IMR-90 (cell line): ENCODE measurements around the gene CPXM2. TPM values are rescaled to one million over a fixed set of nuclear protein-coding genes. Genes with fewer than 3 reads are reported as not detected.

Experiments
- ATAC-seq: fragments of 200-7000 bp; cut with Tn5 transposase; 2 replicates; pipeline ENCODE4 v1.9.1; 2020; ENCODE audit warnings: low read depth, mild to moderate bottlenecking, moderate library complexity
- BruUV-seq: library from RNA; stranded (reverse); fragments of 400-500 nt; replicated peaks from 2 replicates; lab custom pipeline; 2021; lab: Mats Ljungman, UMichigan
- CTCF ChIA-PET: fragments of 300-600 bp; formaldehyde crosslinking; extraction: SDS; loops from one replicate; lab custom pipeline; 2021; ENCODE audit warnings: antibody characterized with exemption; lab: Yijun Ruan, JAX
- POLR2A ChIA-PET: fragments of 300-600 bp; sonication (Branson Sonifier 250); formaldehyde crosslinking; loops from one replicate; lab custom pipeline; 2022; ENCODE audit warnings: antibody characterized with exemption; ENCODE audit not compliant: unreplicated experiment; lab: Charles Lee
- DNase-seq: peaks from one replicate; pipeline ENCODE4 v3.0.0; 2013
- H2AFZ ChIP-seq: replicated peaks from 2 replicates; pipeline ENCODE3; 2013; ENCODE audit warnings: low read length, mild to moderate bottlenecking; ENCODE audit not compliant: poor library complexity
- H2AK5ac ChIP-seq: 2 replicates; pipeline ENCODE4 v1.6.1; 2013; ENCODE audit warnings: low read depth, low read length, inconsistent platforms
- H2AK9ac ChIP-seq: replicated peaks from 2 replicates; pipeline ENCODE3; 2013; ENCODE audit warnings: mild to moderate bottlenecking, low read depth, low read length, moderate library complexity; ENCODE audit not compliant: poor library complexity
- H2BK120ac ChIP-seq: 2 replicates; pipeline ENCODE4 v1.6.1; 2013; ENCODE audit warnings: low read depth, low read length, inconsistent platforms
- H2BK15ac ChIP-seq: 3 replicates; pipeline ENCODE4 v1.6.1; 2013; ENCODE audit warnings: low read depth, low read length, inconsistent platforms
- H2BK20ac ChIP-seq: 2 replicates; pipeline ENCODE4 v1.6.1; 2013; ENCODE audit warnings: low read depth, mild to moderate bottlenecking, inconsistent platforms, low read length, moderate library complexity
- H2BK5ac ChIP-seq: 2 replicates; pipeline ENCODE4 v1.6.1; 2013; ENCODE audit warnings: mild to moderate bottlenecking, low read depth, low read length, inconsistent platforms; ENCODE audit not compliant: poor library complexity, severe bottlenecking
- H3K14ac ChIP-seq: replicated peaks from 2 replicates; pipeline ENCODE4 v1.6.1; 2013; ENCODE audit warnings: low read depth, low read length, inconsistent platforms
- H3K18ac ChIP-seq: 2 replicates; pipeline ENCODE4 v1.6.1; 2013; ENCODE audit warnings: low read depth, low read length, control low read depth
- H3K23ac ChIP-seq: 2 replicates; pipeline ENCODE4 v1.6.1; 2013; ENCODE audit warnings: low read depth, low read length, inconsistent platforms
- H3K27ac ChIP-seq: 2 replicates; pipeline ENCODE4 v1.5.1; 2013; ENCODE audit warnings: mild to moderate bottlenecking, control low read depth, low read length; ENCODE audit not compliant: insufficient read depth
- H3K27me3 ChIP-seq: 2 replicates; pipeline ENCODE4 v1.6.1; 2013; ENCODE audit warnings: low read length; ENCODE audit not compliant: control insufficient read depth, insufficient read depth
- H3K36me3 ChIP-seq: 2 replicates; pipeline ENCODE4 v1.6.1; 2013; ENCODE audit warnings: low read length, mixed read lengths; ENCODE audit not compliant: control insufficient read depth, insufficient read depth
- H3K4ac ChIP-seq: 2 replicates; pipeline ENCODE4 v1.6.1; 2013; ENCODE audit warnings: low read depth, low read length, inconsistent platforms
- H3K4me1 ChIP-seq: 2 replicates; pipeline ENCODE4 v1.6.1; 2013; ENCODE audit warnings: low read length, mixed read lengths; ENCODE audit not compliant: control insufficient read depth, insufficient read depth
- H3K4me2 ChIP-seq: 2 replicates; pipeline ENCODE4 v1.6.1; 2013; ENCODE audit warnings: low read depth, mild to moderate bottlenecking, control low read depth, low read length, moderate library complexity
- H3K4me3 ChIP-seq: 2 replicates; pipeline ENCODE4 v1.5.1; 2013; ENCODE audit warnings: low read depth, mild to moderate bottlenecking, control low read depth, low read length, moderate library complexity; ENCODE audit not compliant: insufficient read depth
- H3K56ac ChIP-seq: 2 replicates; pipeline ENCODE4 v1.6.1; 2013; ENCODE audit warnings: low read length, inconsistent platforms; ENCODE audit not compliant: insufficient read depth; ENCODE audit errors: extremely low read depth
- H3K79me1 ChIP-seq, 2 experiments: 2 replicates each; pipeline ENCODE4 v1.6.1; 2013; ENCODE audit warnings: low read length in 2 of 2, inconsistent platforms in 1 of 2, low read depth in 1 of 2
- H3K9ac ChIP-seq: 2 replicates; pipeline ENCODE4 v1.6.1; 2013; ENCODE audit warnings: low read depth, low read length, control low read depth
- H3K9me1 ChIP-seq: 2 replicates; pipeline ENCODE4 v1.6.1; 2013; ENCODE audit warnings: low read length, inconsistent platforms; ENCODE audit not compliant: insufficient read depth
- H3K9me3 ChIP-seq: 2 replicates; pipeline ENCODE4 v1.6.1; 2013; ENCODE audit warnings: low read length; ENCODE audit not compliant: control insufficient read depth, insufficient read depth
- H4K20me1 ChIP-seq: 2 replicates; pipeline ENCODE4 v1.6.1; 2013; ENCODE audit warnings: low read length, inconsistent platforms; ENCODE audit not compliant: insufficient read depth
- H4K5ac ChIP-seq: 2 replicates; pipeline ENCODE4 v1.6.1; 2013; ENCODE audit warnings: mild to moderate bottlenecking, low read depth, low read length, control low read depth
- H4K8ac ChIP-seq, 2 experiments: 2 replicates each; pipeline ENCODE4 v1.6.1; 2013; ENCODE audit warnings: low read depth in 2 of 2, low read length in 2 of 2, control low read depth in 1 of 2, inconsistent platforms in 1 of 2
- H4K91ac ChIP-seq: 2 replicates; pipeline ENCODE4 v1.6.1; 2013; ENCODE audit warnings: low read depth, low read length, inconsistent platforms; ENCODE audit not compliant: insufficient read depth
- BHLHE40 ChIP-seq: fragments of 150-350 bp; IDR thresholded peaks from 2 replicates; pipeline ENCODE4 v1.6.1; 2016; ENCODE audit warnings: mild to moderate bottlenecking, low read depth, low read length
- CEBPB ChIP-seq: IDR thresholded peaks from 2 replicates; pipeline ENCODE4 v1.6.1; 2012; ENCODE audit warnings: low read depth, low read length, improper control_type of control experiment
- CHD1 ChIP-seq: IDR thresholded peaks from 2 replicates; pipeline ENCODE4 v1.6.1; 2012; ENCODE audit warnings: low read depth, low read length, improper control_type of control experiment
- CTCF ChIP-seq: conservative IDR thresholded peaks from 2 replicates; pipeline ENCODE4 v1.5.1; 2012; ENCODE audit warnings: mild to moderate bottlenecking, low read depth, low read length, improper control_type of control experiment
- ELK1 ChIP-seq: fragments of 150-350 bp; IDR thresholded peaks from 2 replicates; pipeline ENCODE4 v1.6.1; 2016; ENCODE audit warnings: low read depth, mild to moderate bottlenecking, low read length, moderate library complexity, borderline replicate concordance
- FOS ChIP-seq: fragments of 150-350 bp; IDR thresholded peaks from 2 replicates; pipeline ENCODE4 v1.6.1; 2016; ENCODE audit warnings: low read depth, low read length
- MAFK ChIP-seq: IDR thresholded peaks from 2 replicates; pipeline ENCODE4 v1.6.1; 2012; ENCODE audit warnings: low read depth, low read length, improper control_type of control experiment
- MAZ ChIP-seq: IDR thresholded peaks from 2 replicates; pipeline ENCODE4 v1.6.1; 2012; ENCODE audit warnings: low read depth, mild to moderate bottlenecking, low read length, improper control_type of control experiment, moderate library complexity, borderline replicate concordance
- MXI1 ChIP-seq: IDR thresholded peaks from 2 replicates; pipeline ENCODE4 v1.6.1; 2012; ENCODE audit warnings: low read depth, mild to moderate bottlenecking, low read length, moderate library complexity, borderline replicate concordance
- NFE2L2 ChIP-seq: fragments of 150-350 bp; IDR thresholded peaks from 2 replicates; pipeline ENCODE4 v1.6.1; 2016; ENCODE audit warnings: low read depth, mild to moderate bottlenecking, low read length
- POLR2A ChIP-seq: IDR thresholded peaks from 2 replicates; pipeline ENCODE4 v1.6.1; 2012; ENCODE audit warnings: mild to moderate bottlenecking, low read depth, low read length
- RAD21 ChIP-seq: IDR thresholded peaks from 2 replicates; pipeline ENCODE4 v1.6.1; 2012; ENCODE audit warnings: low read length, improper control_type of control experiment
- RCOR1 ChIP-seq: IDR thresholded peaks from 2 replicates; pipeline ENCODE4 v1.6.1; 2012; ENCODE audit warnings: mild to moderate bottlenecking, low read length, improper control_type of control experiment; ENCODE audit not compliant: insufficient replicate concordance
- RFX5 ChIP-seq: IDR thresholded peaks from 2 replicates; pipeline ENCODE4 v1.8.0; 2012; ENCODE audit warnings: low read depth, mild to moderate bottlenecking, low read length, moderate library complexity
- SMC3 ChIP-seq: fragments of 150-350 bp; IDR thresholded peaks from 2 replicates; pipeline ENCODE4 v1.6.1; 2016; ENCODE audit warnings: low read depth, mild to moderate bottlenecking, antibody characterized with exemption, low read length, moderate library complexity
- USF2 ChIP-seq: fragments of 150-350 bp; IDR thresholded peaks from 2 replicates; pipeline ENCODE4 v1.6.1; 2017; ENCODE audit warnings: mild to moderate bottlenecking, antibody characterized with exemption, low read length, low read depth
- WGBS, 2 experiments: methylation state at CpG; one replicate each; pipeline versions ENCODE4 v1.1.5 to v1.1.7; 2013; ENCODE audit warnings: missing lambda C conversion rate in 2 of 2; ENCODE audit not compliant: insufficient read length in 1 of 2; ENCODE audit errors: extremely low coverage in 2 of 2; 5-methylcytosine and 5-hydroxymethylcytosine counted together
- dilution Hi-C: fragments of 300-500 bp; cut with HindIII; formaldehyde crosslinking; loops from one replicate; pipeline ENCODE4 v1.14.3; 2018; ENCODE audit warnings: low sequenced_read_pairs; ENCODE audit not compliant: unreplicated experiment
- in situ Hi-C: fragments of 300-500 bp; cut with MboI; formaldehyde crosslinking; loops from 3 replicates; pipeline ENCODE4 v1.14.3; 2019; ENCODE audit warnings: low sequenced_read_pairs, inconsistent platforms, mixed read lengths
- intact Hi-C: fragments of 100-400 bp; cut with micrococcal nuclease; formaldehyde crosslinking; loops from 2 replicates; pipeline ENCODE4 v1.10.0; 2022
- polyA plus RNA-seq, 3 experiments: library from polyadenylated mRNA; depleted of rRNA; stranded (reverse); fragments of >200 nt; gene quantifications; 2 replicates each; pipeline ENCODE4 v1.2.3, GENCODE V29; 2012; ENCODE audit warnings: low replicate concordance in 1 of 3
- total RNA-seq: library from RNA; depleted of rRNA; stranded (reverse); fragments of >200 nt; gene quantifications from 2 replicates; pipeline ENCODE4 v1.2.3, GENCODE V29; 2012

Gene CPXM2
- total and polyA plus RNA-seq, 2 of the 4 experiments (the other 2 are of a cell fraction): not detected

GRCh38 chr10:123741146-123741545, 150.5 kb downstream of the CPXM2 start:
- no peak overlapping the region for H4K5ac ChIP-seq
- H2BK5ac ChIP-seq: no peak overlapping the region
- in situ Hi-C loops: no loop called here
- H2AFZ ChIP-seq: no peak overlapping the region
- H3K27ac ChIP-seq: no peak overlapping the region
- H3K18ac ChIP-seq: no peak overlapping the region
- H3K36me3 ChIP-seq: no peaks in the 10 kb centered on the region
- no peak for DNase-seq
- H3K23ac ChIP-seq: no peak overlapping the region
- H4K8ac ChIP-seq: no peak overlapping the region
- TF ChIP-seq CTCF (no peak), MAFK (no peak), SMC3 (no peak), ELK1 (no peak), CEBPB (no peak), RFX5 (no peak), USF2 (no peak), NFE2L2 (no peak), POLR2A (no peak), RAD21 (no peak), RCOR1 (no peak), CHD1 (no peak), MAZ (no peak), FOS (no peak), BHLHE40 (no peak), MXI1 (no peak)
- 50% methylated on average over 2 of the region's 7 CpGs; no CpG with 5 or more reads in 1 of the 2 experiments for WGBS, 2 experiments
- no peak for ATAC-seq
- H2BK20ac ChIP-seq: no peak overlapping the region
- intact Hi-C loops: no loop called here
- H3K14ac ChIP-seq: no peak overlapping the region
- H4K91ac ChIP-seq: no peak overlapping the region
- H2BK15ac ChIP-seq: no peak overlapping the region
- dilution Hi-C loops: no loop called here
- no peaks in the 10 kb centered on the region for H4K20me1 ChIP-seq
- H2AK9ac ChIP-seq: no peak overlapping the region
- no peaks in the 10 kb centered on the region for H3K9me1 ChIP-seq
- no peak overlapping the region for H2BK120ac ChIP-seq
- H3K56ac ChIP-seq: no peak overlapping the region
- no peaks in the 10 kb centered on the region for H3K79me1 ChIP-seq
- H3K4me3 ChIP-seq: no peak overlapping the region
- POLR2A ChIA-PET: no interaction called here
- H3K9me3 ChIP-seq: peaks cover 30% of the 10 kb centered on the region
- no peak overlapping the region for H3K4me2 ChIP-seq
- CTCF ChIA-PET: no interaction called here
- H3K4me1 ChIP-seq: no peaks in the 10 kb centered on the region
- H3K27me3 ChIP-seq: no peaks in the 10 kb centered on the region
- no peak overlapping the region for H3K9ac ChIP-seq
- BruUV-seq: no TSS peak
- no peak overlapping the region for H2AK5ac ChIP-seq
- H3K4ac ChIP-seq: no peak overlapping the region
